ENCODE measurements around the gene TRPC4AP.
"Not testable (repeated sequence)": the region's sequence is repeated elsewhere in the genome, so short reads cannot be mapped to it uniquely, and the experiment has no call there.

Gene TRPC4AP

DNA sequence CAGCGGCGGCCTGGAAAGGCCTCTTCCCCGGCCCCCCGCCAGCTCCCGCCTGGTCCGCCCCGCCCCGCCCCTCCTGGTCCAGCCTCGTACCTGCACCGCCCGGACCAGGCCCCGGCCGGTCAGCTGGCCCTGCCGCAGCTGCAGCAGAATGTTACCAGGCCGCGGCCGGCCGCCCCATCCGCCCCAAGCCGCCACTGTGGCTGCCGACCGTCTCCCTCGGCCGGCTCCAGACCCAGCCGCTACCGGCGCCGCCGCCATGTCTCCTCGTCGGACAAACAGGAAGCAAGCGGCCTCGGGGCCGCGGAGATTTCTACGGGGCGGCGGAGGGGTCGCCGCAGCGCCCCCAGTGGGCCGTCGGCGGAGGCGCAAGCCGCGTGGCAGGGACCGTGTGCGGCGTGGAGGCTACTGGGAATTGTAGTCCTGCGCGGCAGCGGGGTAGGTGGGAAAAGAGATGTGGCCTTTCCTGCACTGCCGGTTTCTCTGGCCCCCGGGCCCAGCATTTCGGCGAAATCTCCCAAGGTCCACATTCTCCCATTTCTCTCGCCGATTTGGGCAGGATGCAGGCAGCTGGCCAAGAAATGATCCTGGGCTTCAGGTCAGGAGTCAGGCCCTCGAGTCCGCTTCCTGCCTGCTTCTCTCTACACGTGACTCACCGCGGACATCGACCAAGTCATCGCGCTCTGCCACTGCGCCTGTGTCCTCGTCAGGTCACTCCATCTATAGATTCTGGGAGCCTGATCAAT, at the start of gene TRPC4AP:
Gene TRPC4AP (minus strand): TSS at position 284 of the 743 bp plus-strand sequence. CDS start 26 bp downstream, at position 258.
- peak; percentile 90 for DNase-seq

- no peak for DNase-seq
Measured at GRCh38 chr20:35135867-35136586, 43.4 kb upstream of the TRPC4AP start.

GRCh38 chr20:35134880-35135279, 42.3 kb upstream of the TRPC4AP start:
- DNase-seq, result no peak

- no peak for DNase-seq
Measured at GRCh38 chr20:35134472-35134871, 41.9 kb upstream of the TRPC4AP start.

- no peak for DNase-seq
Measured at GRCh38 chr20:35133735-35134134, 41.1 kb upstream of the TRPC4AP start.

- no peak for DNase-seq
Measured at GRCh38 chr20:35133031-35133430, 40.4 kb upstream of the TRPC4AP start.

DNA sequence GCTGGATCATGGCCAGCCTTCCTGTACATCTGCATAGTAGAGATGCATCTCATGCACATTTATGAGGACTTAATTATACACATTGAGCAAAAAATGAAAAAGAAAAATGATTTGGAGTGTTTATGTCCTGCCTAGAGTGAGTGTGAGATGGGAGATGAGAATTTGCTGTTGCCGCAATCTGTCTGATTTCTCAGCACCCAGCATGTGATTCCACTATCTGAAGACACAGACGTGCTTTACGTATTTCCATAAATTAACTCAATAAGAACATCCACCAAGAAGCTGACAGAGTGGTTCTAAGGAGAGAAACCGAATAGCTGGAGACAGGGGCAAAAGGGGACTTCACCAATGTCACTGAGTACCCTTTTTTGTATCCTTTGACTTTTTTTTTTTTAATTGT, 39.3 kb upstream of the TRPC4AP start:
- DNase-seq, result no peak

DNA sequence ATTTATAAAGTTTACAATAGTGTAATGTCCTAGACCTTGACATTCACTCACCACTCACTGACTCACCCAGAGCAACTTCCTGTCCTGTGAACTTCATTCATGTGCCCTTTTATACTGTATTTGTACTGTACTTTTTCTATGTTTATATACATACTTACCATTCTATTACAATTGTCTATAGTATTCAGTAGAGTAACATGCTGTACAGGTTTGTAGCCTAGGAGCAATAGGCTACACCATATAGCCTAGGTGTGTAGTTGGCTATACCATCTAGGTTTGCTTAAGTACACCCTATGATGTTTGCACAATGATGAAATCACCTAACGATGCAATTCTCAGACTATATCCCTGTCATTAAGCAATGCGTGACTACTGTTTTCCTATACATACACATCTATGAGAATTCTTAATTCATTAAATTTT, 37.1 kb upstream of the TRPC4AP start:
- DNase-seq, result no peak

GRCh38 chr20:35125753-35126152, 33.1 kb upstream of the TRPC4AP start:
- DNase-seq, result no peak

DNA sequence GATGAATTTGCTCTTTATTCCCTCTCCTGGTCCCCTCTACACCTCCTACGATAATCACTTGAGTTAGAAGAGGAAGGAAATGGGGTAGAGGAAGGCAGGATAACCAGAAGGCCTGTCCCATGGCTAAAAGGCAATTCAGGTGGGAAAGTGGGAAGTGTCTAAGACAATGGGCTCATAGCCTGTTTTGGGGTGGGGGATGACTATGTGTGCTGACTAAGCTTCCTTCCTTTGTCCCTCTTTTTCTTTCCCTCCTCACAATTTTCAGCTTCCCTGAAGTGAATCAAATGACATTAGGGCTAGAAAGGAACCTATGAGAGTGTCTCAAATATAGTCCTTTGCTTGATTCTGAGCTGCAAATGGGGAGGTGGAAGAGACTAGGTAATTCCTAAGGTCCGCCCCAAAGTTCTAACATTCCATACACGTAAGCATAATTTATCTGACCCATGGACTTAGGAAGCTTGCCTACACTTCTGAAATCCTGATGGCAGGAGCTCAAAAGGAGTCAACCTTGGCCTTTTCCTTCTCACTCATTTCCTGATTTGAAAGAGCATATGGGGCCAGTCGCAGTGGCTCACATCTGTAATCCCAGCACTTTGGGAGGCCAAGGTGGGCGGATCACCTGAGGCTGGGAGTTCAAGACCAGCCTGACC, 30.3 kb upstream of the TRPC4AP start:
- no peak for DNase-seq

- DNase-seq, result no peak
Measured at GRCh38 chr20:35121186-35121585, 28.6 kb upstream of the TRPC4AP start.

DNA sequence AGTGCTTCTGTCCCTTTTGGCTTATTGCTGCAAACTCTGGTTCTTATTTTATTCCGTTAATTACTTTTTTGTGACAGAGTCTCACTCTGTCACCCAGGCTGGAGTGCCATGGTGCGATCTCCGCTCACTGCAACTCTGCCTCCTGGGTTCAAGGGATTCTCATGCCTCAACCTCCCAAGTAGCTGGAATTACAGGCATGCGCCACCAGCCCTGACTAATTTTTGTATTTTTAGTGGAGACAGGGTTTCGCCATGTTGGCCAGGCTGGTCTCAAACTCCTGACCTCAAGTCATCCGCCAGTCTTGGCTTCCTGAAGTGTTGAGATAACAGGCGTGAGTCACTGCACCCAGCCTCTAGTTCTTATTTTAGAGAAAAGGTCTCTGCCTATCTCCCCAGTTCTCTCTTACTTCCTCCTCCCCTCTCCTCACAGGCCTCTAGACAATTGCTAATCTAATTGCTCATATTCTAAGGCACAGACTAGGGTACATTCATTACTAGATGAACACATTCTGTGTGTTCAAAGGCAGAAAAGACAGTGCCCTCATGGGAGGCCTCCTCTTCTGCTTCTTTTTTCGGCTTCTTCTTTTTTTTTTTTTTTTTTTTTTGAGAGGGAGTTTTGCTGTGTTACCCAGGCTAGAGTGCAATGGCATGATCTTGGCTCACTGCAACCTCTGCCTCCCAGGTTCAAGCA, 27.6 kb upstream of the TRPC4AP start:
- DNase-seq, result no peak

GRCh38 chr20:35117629-35118028, 25.0 kb upstream of the TRPC4AP start:
- no peak for DNase-seq

DNA sequence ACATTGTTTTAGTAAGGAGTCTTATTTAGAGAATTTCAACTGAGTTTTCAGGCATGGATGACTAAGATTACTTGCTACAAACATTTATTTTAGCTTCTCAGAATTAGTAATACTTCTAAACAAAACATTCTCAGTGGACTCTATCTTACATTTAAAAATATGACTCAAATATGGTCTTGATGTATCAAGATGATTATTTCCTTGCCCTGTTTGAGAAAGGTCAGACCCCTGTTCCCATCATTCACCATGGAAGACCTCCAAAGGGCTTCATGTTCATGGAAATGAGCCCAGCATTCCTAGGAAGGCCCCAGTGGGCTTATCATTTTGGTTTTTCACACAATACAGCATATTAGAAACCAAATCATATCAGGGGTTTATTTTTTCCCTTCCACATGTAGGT, 24.6 kb upstream of the TRPC4AP start:
- no peak for DNase-seq

DNA sequence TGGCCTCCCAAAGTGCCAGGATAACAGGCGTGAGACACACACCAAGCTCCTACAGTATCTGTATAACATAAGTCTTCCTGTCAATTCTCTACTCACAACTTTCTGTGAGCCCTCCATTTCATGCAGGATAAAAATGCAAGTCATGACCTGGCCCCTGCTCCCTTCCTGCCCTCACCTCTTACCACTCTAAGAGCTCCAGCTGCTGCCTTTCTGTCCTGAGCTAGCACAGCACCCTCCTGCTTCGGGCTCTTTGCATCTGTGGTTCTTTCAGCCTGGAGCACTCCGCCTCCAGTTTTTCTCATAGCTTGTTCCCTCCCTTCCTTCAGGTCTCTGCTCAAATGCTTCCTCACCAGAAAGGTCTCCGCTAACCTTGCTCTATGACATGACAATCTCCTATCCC, 23.7 kb upstream of the TRPC4AP start:
- no peak for DNase-seq

GRCh38 chr20:35115606-35116005, 23.0 kb upstream of the TRPC4AP start:
- no peak for DNase-seq

DNA sequence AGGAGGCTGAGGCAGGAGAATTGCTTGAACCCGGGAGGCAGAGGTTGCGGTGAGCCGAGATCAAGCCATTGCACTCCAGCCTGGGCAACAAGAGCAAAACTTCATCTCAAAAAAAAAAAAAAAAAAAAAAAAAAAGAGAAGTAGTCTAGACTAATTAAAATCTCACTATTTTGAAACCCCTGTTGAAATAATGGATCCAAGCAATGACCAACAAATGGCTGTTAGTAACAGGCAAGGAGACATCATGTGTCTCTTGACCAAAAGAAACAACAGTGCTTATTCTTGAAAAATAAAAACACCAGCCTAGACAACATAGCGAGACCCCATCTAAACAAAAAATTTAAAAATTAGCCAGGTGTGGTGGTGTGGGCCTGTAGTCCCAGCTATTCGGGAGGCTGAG, 19.7 kb upstream of the TRPC4AP start:
- DNase-seq, result not testable (repeated sequence)

- DNase-seq, result no peak
Measured at GRCh38 chr20:35111141-35111888, 18.7 kb upstream of the TRPC4AP start.

GRCh38 chr20:35108921-35109320, 16.3 kb upstream of the TRPC4AP start:
- DNase-seq, result no peak

DNA sequence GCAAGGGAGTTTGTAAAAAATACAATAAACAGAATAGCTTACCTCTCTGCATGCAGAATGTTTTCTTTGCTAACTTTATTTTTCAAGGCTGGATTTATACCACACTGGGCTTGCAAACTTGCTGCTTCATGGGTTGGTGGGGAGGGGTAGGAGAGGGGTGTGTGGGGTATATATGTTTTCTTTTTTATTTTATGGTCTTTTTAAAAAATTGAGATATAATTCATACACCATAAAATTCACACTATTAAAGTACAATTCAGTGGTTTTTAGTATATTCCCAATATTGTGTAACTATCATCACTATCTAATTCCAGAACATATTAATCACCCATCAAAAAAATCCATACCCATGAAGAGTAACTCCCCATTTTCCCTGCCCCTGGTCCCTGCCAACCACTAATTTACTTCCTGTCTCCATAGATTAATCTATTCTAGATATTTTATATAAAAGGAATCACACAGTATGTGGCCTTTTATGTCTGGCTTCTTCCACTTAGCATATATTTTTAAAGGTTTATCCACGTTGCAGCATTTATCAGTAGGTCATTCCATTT, 14.3 kb upstream of the TRPC4AP start:
- DNase-seq, result no peak

DNA sequence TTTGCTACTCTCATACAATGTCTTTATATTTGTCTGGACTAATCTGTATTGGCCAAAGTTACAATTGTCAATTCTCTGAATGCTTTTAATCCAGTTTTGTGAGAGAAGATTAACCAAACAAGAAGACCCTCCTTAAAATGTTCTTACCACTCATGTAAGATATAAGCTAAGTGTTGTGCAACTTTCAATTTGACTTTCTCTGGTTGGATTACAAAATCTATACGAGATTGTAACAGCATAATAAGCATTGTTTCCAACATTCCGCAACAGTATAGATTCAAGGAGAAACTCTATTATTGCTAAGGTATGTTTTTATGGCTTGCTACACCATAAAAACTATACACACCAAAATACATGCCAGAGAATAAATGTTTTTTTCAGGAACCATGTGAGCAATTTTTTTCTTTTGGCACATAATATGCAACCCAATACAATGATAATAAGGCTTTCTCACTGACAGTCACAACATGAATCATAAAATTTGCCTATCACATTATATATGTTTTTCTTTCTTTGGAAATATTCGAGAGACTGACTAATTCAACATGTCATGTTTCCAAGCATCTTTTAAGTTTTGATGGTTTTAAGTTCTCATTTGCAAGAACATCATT, 12.2 kb upstream of the TRPC4AP start:
- DNase-seq, result no peak

DNA sequence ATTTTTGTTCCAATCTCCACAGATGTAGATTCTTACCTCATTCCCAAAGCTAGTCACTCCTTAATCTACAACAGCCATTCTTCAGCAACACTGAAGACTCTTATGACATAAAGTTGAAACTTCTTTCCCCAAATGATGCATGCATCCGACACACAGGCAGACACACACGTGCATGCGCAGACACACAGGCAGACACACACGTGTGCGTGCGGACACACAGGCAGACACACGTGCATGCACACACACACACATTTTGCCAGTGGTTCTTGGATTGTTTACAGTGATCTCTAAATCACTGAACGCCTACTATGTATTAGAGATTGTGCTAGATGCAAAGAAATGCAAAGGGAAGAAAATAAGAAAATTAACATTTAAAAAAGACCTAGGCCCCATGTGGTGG, 9.0 kb upstream of the TRPC4AP start:
- DNase-seq, result no peak

Measured in CD4-positive, alpha-beta T cell treated with Interleukin-17A for 1 hour (primary cell).